Measurements from ENCODE around the gene ABLIM2.

Gene ABLIM2

DNA sequence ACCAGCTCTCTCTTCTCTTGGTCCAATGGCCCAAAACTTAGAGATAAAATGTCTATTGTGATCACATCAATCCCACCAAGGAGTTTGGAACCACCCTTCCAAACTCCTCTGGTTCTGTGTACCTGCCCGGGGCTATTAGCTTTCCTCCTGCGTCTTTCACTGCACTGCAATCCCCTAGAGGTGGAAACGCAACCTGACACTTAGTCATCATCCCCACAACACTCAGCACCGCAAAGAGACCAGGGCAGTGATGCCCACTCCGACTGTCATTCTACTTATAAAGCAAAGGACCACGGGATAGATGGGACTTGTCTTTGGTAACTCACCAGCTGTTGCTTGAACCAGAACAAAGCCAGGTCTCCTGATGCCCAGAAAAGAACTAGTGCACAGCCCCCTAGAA is 240.9 kb downstream of the ABLIM2 start:
- TF ChIP-seq, protein P1, sequence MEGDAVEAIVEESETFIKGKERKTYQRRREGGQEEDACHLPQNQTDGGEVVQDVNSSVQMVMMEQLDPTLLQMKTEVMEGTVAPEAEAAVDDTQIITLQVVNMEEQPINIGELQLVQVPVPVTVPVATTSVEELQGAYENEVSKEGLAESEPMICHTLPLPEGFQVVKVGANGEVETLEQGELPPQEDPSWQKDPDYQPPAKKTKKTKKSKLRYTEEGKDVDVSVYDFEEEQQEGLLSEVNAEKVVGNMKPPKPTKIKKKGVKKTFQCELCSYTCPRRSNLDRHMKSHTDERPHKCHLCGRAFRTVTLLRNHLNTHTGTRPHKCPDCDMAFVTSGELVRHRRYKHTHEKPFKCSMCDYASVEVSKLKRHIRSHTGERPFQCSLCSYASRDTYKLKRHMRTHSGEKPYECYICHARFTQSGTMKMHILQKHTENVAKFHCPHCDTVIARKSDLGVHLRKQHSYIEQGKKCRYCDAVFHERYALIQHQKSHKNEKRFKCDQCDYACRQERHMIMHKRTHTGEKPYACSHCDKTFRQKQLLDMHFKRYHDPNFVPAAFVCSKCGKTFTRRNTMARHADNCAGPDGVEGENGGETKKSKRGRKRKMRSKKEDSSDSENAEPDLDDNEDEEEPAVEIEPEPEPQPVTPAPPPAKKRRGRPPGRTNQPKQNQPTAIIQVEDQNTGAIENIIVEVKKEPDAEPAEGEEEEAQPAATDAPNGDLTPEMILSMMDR (IDR thresholded peaks at IDR 0.05; ENCODE audit: low read length): no peak
- TF ChIP-seq EZH2phosphoT487 (IDR thresholded peaks at IDR 0.05; ENCODE audit: low read length) (no peak), EZH2 (optimal IDR thresholded peaks at IDR 0.05; ENCODE audit: low read depth, low read length) (no peak)
- DNase-seq: no peak
- Histone ChIP-seq H2AFZ (ENCODE audit: low read length) (no peak overlapping the region), H3K27ac (ENCODE audit: low read length) (no peak overlapping the region), H3K9ac (ENCODE audit: low read length) (no peak overlapping the region), H3K9me2 (replicated peaks; ENCODE audit: insufficient read depth, low read length) (no peaks in the 10 kb centered on the region), H3K4me2 (ENCODE audit: low read depth, low read length) (no peak overlapping the region), H3K9me3 (replicated peaks; ENCODE audit: insufficient read depth, low read length) (no peaks in the 10 kb centered on the region), H3K79me2 (ENCODE audit: low read length) (no peaks in the 10 kb centered on the region), H3F3A (ENCODE audit: insufficient read depth, low read length) (no peaks in the 10 kb centered on the region), H4K20me1 (ENCODE audit: insufficient read depth, low read length) (no peaks in the 10 kb centered on the region), H3K36me3 (replicated peaks; ENCODE audit: insufficient read depth, low read length) (no peaks in the 10 kb centered on the region), H3K4me1 (ENCODE audit: low read length) (no peaks in the 10 kb centered on the region), H3K27me3 (replicated peaks; ENCODE audit: insufficient read depth, low read length) (peaks cover 87% of the 10 kb centered on the region), H3K4me3 (ENCODE audit: low read length) (no peak overlapping the region)

DNA sequence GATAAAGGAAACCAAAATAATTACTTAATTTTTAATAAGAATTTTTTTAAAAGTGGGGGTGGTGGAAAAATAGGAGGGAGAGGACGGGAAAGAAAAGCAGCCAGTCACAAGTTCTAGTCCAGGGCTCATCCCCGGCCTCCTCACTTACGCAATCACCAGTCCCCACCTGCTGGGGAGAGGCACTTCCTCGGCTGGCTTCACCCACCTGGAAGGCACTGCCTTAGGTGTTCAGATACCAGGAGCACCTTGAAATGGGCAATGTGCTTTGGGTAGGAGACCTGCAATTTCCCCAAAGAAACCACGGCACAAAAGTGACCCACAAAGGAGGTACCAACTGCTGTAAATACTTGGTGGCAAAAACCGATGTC is 242.8 kb downstream of the ABLIM2 start:
- Histone ChIP-seq H3F3A (ENCODE audit: insufficient read depth, low read length) (no peaks in the 10 kb centered on the region), H2AFZ (ENCODE audit: low read length) (no peak overlapping the region), H3K36me3 (replicated peaks; ENCODE audit: insufficient read depth, low read length) (no peaks in the 10 kb centered on the region), H3K9me3 (replicated peaks; ENCODE audit: insufficient read depth, low read length) (no peaks in the 10 kb centered on the region), H3K9me2 (replicated peaks; ENCODE audit: insufficient read depth, low read length) (no peaks in the 10 kb centered on the region), H4K20me1 (ENCODE audit: insufficient read depth, low read length) (no peaks in the 10 kb centered on the region), H3K9ac (ENCODE audit: low read length) (no peak overlapping the region), H3K4me2 (ENCODE audit: low read depth, low read length) (no peak overlapping the region), H3K27me3 (replicated peaks; ENCODE audit: insufficient read depth, low read length) (peaks cover 88% of the 10 kb centered on the region), H3K79me2 (ENCODE audit: low read length) (no peaks in the 10 kb centered on the region), H3K27ac (ENCODE audit: low read length) (no peak overlapping the region), H3K4me3 (ENCODE audit: low read length) (no peak overlapping the region), H3K4me1 (ENCODE audit: low read length) (no peaks in the 10 kb centered on the region)
- TF ChIP-seq, protein P1 (IDR thresholded peaks at IDR 0.05; ENCODE audit: low read length): no peak
- TF ChIP-seq EZH2phosphoT487 (IDR thresholded peaks at IDR 0.05; ENCODE audit: low read length) (no peak), EZH2 (optimal IDR thresholded peaks at IDR 0.05; ENCODE audit: low read depth, low read length) (no peak)
- DNase-seq: no peak
